SU-DHL-6 (cell line): ENCODE results near the gene SLC13A5.

Experiments used
- H2AFZ ChIP-seq: fragments of 200-600 bp; sonication (generic); 2 replicates; pipeline ENCODE4 v1.6.1; 2014; ENCODE audit warnings: low read depth, mild to moderate bottlenecking, moderate library complexity, mixed read lengths, antibody characterized with exemption, low read length; ENCODE audit not compliant: severe bottlenecking
- H3F3A ChIP-seq: fragments of 200-600 bp; shearing (Covaris generic); 2 replicates; pipeline ENCODE4 v1.6.0; 2016; ENCODE audit warnings: antibody characterized with exemption, mild to moderate bottlenecking; ENCODE audit not compliant: insufficient read depth
- H3K27ac ChIP-seq: fragments of 200-600 bp; sonication (generic); 2 replicates; pipeline ENCODE4 v1.5.1; 2016; ENCODE audit warnings: low read depth, mild to moderate bottlenecking, low read length, moderate library complexity, mixed read lengths
- H3K27me3 ChIP-seq: fragments of 200-600 bp; sonication (generic), shearing (Covaris generic); 2 replicates; pipeline ENCODE4 v1.6.0; 2014; ENCODE audit warnings: mild to moderate bottlenecking, low read length
- H3K36me3 ChIP-seq: fragments of 200-600 bp; sonication (generic); 2 replicates; pipeline ENCODE4 v1.6.1; 2014; ENCODE audit warnings: mild to moderate bottlenecking, low read length, mixed read lengths
- H3K4me2 ChIP-seq: fragments of 300-600, 200-600 bp; shearing (Covaris generic), sonication (generic); 2 replicates; pipeline ENCODE4 v1.6.0; 2014; ENCODE audit warnings: low read length, low read depth, mild to moderate bottlenecking; ENCODE audit not compliant: poor library complexity, severe bottlenecking
- H3K4me3 ChIP-seq: fragments of 200-600 bp; sonication (generic); 2 replicates; pipeline ENCODE4 v1.5.1; 2014; ENCODE audit warnings: antibody characterized with exemption, low read length, mild to moderate bottlenecking, mixed read lengths; ENCODE audit not compliant: insufficient read depth, poor library complexity, severe bottlenecking
- H3K79me2 ChIP-seq: fragments of 200-600 bp; sonication (generic); 2 replicates; pipeline ENCODE4 v1.6.1; 2014; ENCODE audit warnings: mild to moderate bottlenecking, low read length, moderate library complexity; ENCODE audit not compliant: insufficient read depth
- H3K9ac ChIP-seq: fragments of 200-600 bp; sonication (generic); 2 replicates; pipeline ENCODE4 v1.7.0; 2014; ENCODE audit warnings: mild to moderate bottlenecking, low read length
- H3K9me2 ChIP-seq: fragments of 200-600 bp; sonication (generic); replicated peaks from 2 replicates; pipeline ENCODE4 v1.6.1; 2014; ENCODE audit warnings: low read length; ENCODE audit not compliant: insufficient read depth
- H3K9me3 ChIP-seq: fragments of 200-600 bp; sonication (generic); 2 replicates; pipeline ENCODE4 v1.6.1; 2014; ENCODE audit warnings: low read length, mixed read lengths; ENCODE audit not compliant: insufficient read depth
- H4K20me1 ChIP-seq: fragments of 200-600 bp; sonication (generic); 2 replicates; pipeline ENCODE4 v1.6.1; 2014; ENCODE audit warnings: low read depth, mild to moderate bottlenecking, antibody characterized with exemption, low read length, moderate library complexity, mixed read lengths
- CTCF ChIP-seq: fragments of 200-600 bp; sonication (generic); IDR thresholded peaks from one replicate; pipeline ENCODE4 v1.5.1; 2017; ENCODE audit warnings: antibody characterized with exemption, mild to moderate bottlenecking, low read length, moderate library complexity; ENCODE audit not compliant: insufficient read depth, poor library complexity, severe bottlenecking
- EZH2phosphoT487 ChIP-seq: fragments of 200-600 bp; sonication (generic), shearing (Covaris generic); conservative IDR thresholded peaks from 2 replicates; pipeline ENCODE4 v1.6.1; 2018; ENCODE audit warnings: mild to moderate bottlenecking, antibody characterized with exemption, low read length, moderate library complexity, mixed read lengths

SLC13A5 gene

GRCh38 chr17:6648181-6648580 is 65.0 kb downstream of the SLC13A5 start:
- Histone ChIP-seq H3K4me2 (no peak overlapping the region), H3K36me3 (no peaks in the 10 kb centered on the region; the same call in 1 of the 2 replicates)

GRCh38 chr17:6643451-6644125 is 69.6 kb downstream of the SLC13A5 start:
- Histone ChIP-seq H3K4me3 (no peak overlapping the region), H4K20me1 (no peaks in the 10 kb centered on the region), H3K79me2 (peaks cover 18% of the 10 kb centered on the region), H3K27ac (no peak overlapping the region), H2AFZ (no peak overlapping the region), H3K4me2 (no peak overlapping the region), H3F3A (peaks cover 5% of the 10 kb centered on the region), H3K27me3 (no peaks in the 10 kb centered on the region), H3K9me2 (no peaks in the 10 kb centered on the region), H3K9me3 (no peaks in the 10 kb centered on the region), H3K36me3 (no peaks in the 10 kb centered on the region; the same call in 1 of the 2 replicates), H3K9ac (no peak overlapping the region)
- TF ChIP-seq EZH2phosphoT487 (no peak), CTCF (no peak)

More at GRCh38 chr17:6648181-6648580, 65.0 kb downstream of the SLC13A5 start:
- Histone ChIP-seq H3K27ac (no peak overlapping the region), H2AFZ (no peak overlapping the region), H3K9me2 (no peaks in the 10 kb centered on the region), H3K4me3 (no peak overlapping the region), H3K79me2 (peaks cover 23% of the 10 kb centered on the region), H3F3A (peaks cover 22% of the 10 kb centered on the region), H3K9me3 (no peaks in the 10 kb centered on the region), H3K9ac (no peak overlapping the region), H4K20me1 (no peaks in the 10 kb centered on the region), H3K27me3 (no peaks in the 10 kb centered on the region)
- TF ChIP-seq CTCF (peak; percentile 29), EZH2phosphoT487 (no peak)

GRCh38 chr17:6642592-6642991 is 70.6 kb downstream of the SLC13A5 start:
- Histone ChIP-seq H3K9ac (peak overlapping the region; percentile 80), H3K27ac (no peak overlapping the region), H3K9me2 (no peaks in the 10 kb centered on the region), H3K79me2 (peaks cover 15% of the 10 kb centered on the region), H3K9me3 (no peaks in the 10 kb centered on the region), H2AFZ (no peak overlapping the region), H3F3A (peaks cover 5% of the 10 kb centered on the region; the same call in 1 of the 2 replicates), H3K36me3 (no peaks in the 10 kb centered on the region; the same call in 1 of the 2 replicates), H3K4me2 (peak overlapping the region; percentile 74), H3K27me3 (no peaks in the 10 kb centered on the region), H3K4me3 (no peak overlapping the region), H4K20me1 (no peaks in the 10 kb centered on the region)
- no peak for TF ChIP-seq EZH2phosphoT487
- TF ChIP-seq CTCF = no peak
